PFSK-1 (cell line): ENCODE data around the gene CACNB2.

ENCODE experiments used
- FOXP2 ChIP-seq: optimal IDR thresholded peaks from 2 replicates; pipeline ENCODE3; 2011; ENCODE audit warnings: borderline replicate concordance, control low read depth, inconsistent platforms; ENCODE audit not compliant: insufficient read depth; ENCODE audit errors: extremely low read length, extremely low read depth
- POLR2AphosphoS5 ChIP-seq: IDR thresholded peaks from 2 replicates; pipeline ENCODE4 v1.6.1; 2012; ENCODE audit warnings: low read depth, mild to moderate bottlenecking, control low read depth, low read length, moderate library complexity
- REST ChIP-seq, 2 experiments: IDR thresholded peaks; 2 replicates each; pipeline versions ENCODE4 v1.6.1 to v1.8.0; 2011 to 2012; ENCODE audit warnings: low read depth in 2 of 2, low read length in 2 of 2, control low read depth in 1 of 2, inconsistent platforms in 1 of 2, mild to moderate bottlenecking in 1 of 2, moderate library complexity in 1 of 2; ENCODE audit not compliant: insufficient read depth in 1 of 2
- SIN3A ChIP-seq: IDR thresholded peaks from 2 replicates; pipeline ENCODE4 v1.6.1; 2012; ENCODE audit warnings: mild to moderate bottlenecking, low read length, moderate library complexity, borderline replicate concordance; ENCODE audit not compliant: insufficient read depth
- TAF1 ChIP-seq: IDR thresholded peaks from 2 replicates; pipeline ENCODE4 v1.6.1; 2012; ENCODE audit warnings: low read length, control low read depth, borderline replicate concordance; ENCODE audit not compliant: insufficient read depth

Gene CACNB2

GRCh38 chr10:18498998-18499397 is 358.8 kb downstream of the CACNB2 start:
- TF ChIP-seq REST (IDR thresholded peaks at IDR 0.05; ENCODE audit: insufficient read depth in 1 of 2, low read depth in 2 of 2, low read length in 2 of 2) (no peak), FOXP2 (no peak), SIN3A (no peak), POLR2AphosphoS5 (no peak), TAF1 (no peak)

- TF ChIP-seq TAF1 (no peak), SIN3A (no peak), REST (IDR thresholded peaks at IDR 0.05; ENCODE audit: insufficient read depth in 1 of 2, low read depth in 2 of 2, low read length in 2 of 2) (no peak), POLR2AphosphoS5 (no peak), FOXP2 (no peak)
These were observed 360.4 kb downstream of the CACNB2 start for GRCh38 chr10:18500576-18500975.

- no peak for TF ChIP-seq SIN3A
- no peak for TF ChIP-seq TAF1
- no peak for TF ChIP-seq POLR2AphosphoS5
- no peak for TF ChIP-seq FOXP2
- TF ChIP-seq REST (IDR thresholded peaks at IDR 0.05; ENCODE audit: insufficient read depth in 1 of 2, low read depth in 2 of 2, low read length in 2 of 2), result no peak
These were observed 361.0 kb downstream of the CACNB2 start for GRCh38 chr10:18501198-18501597.

GRCh38 chr10:18501629-18502028 is 361.4 kb downstream of the CACNB2 start:
- TF ChIP-seq REST (IDR thresholded peaks at IDR 0.05; ENCODE audit: insufficient read depth in 1 of 2, low read depth in 2 of 2, low read length in 2 of 2) (no peak), FOXP2 (no peak), SIN3A (no peak)

- TF ChIP-seq SIN3A (no peak), TAF1 (no peak), POLR2AphosphoS5 (no peak), FOXP2 (no peak), REST (IDR thresholded peaks at IDR 0.05; ENCODE audit: insufficient read depth in 1 of 2, low read depth in 2 of 2, low read length in 2 of 2) (no peak)
These were observed 363.9 kb downstream of the CACNB2 start for GRCh38 chr10:18504161-18504560.
